Activated CD4-positive, alpha-beta T cell treated with anti-CD3 and anti-CD28 coated beads, Interleukin-2, amount 50 U/mL, for 24 hours (primary cell): ENCODE data around the gene KRAS.
A peak's percentile ranks its signal among the peaks of the same experiment; 100 is the strongest.
"Not testable (repeated sequence)": the region's sequence is repeated elsewhere in the genome, so short reads cannot be mapped to it uniquely, and the experiment has no call there.

Source experiments
- DNase-seq, 2 donors: peaks; one replicate each; pipeline ENCODE4 v3.0.0-alpha.2; 2020; ENCODE audit warnings: low read depth in 1 of 2, low spot score in 1 of 2

The KRAS gene

GRCh38 chr12:25250744-25251730 is at the start of gene KRAS:
Gene KRAS, minus strand, starts transcription at chr12:25250929.
- peak; percentile 67 to 82 for DNase-seq

- DNase-seq: no peak
These were observed 45.7 kb upstream of the KRAS start for GRCh38 chr12:25296381-25296780.

GRCh38 chr12:25295361-25295760 is 44.6 kb upstream of the KRAS start:
- DNase-seq: no peak

GRCh38 chr12:25293653-25294052 is 42.9 kb upstream of the KRAS start:
- DNase-seq: no peak

GRCh38 chr12:25292810-25293221 is 42.1 kb upstream of the KRAS start:
- not testable (repeated sequence) for DNase-seq

- no peak for DNase-seq
These were observed 36.9 kb upstream of the KRAS start for GRCh38 chr12:25287610-25288009.

- DNase-seq: no peak
These were observed 36.1 kb upstream of the KRAS start for GRCh38 chr12:25286837-25287236.

GRCh38 chr12:25284024-25284423 is 33.3 kb upstream of the KRAS start:
- no peak for DNase-seq

GRCh38 chr12:25283006-25283405 is 32.3 kb upstream of the KRAS start:
- DNase-seq: no peak

GRCh38 chr12:25280082-25280481 is 29.4 kb upstream of the KRAS start:
- no peak for DNase-seq

GRCh38 chr12:25278269-25278668 is 27.5 kb upstream of the KRAS start:
- DNase-seq: no peak

GRCh38 chr12:25276199-25276937 is 25.6 kb upstream of the KRAS start:
- peak; percentile 29 to 71 for DNase-seq

GRCh38 chr12:25271486-25272098 is 20.9 kb upstream of the KRAS start:
- no peak for DNase-seq

GRCh38 chr12:25269701-25270100 is 19.0 kb upstream of the KRAS start:
- DNase-seq: no peak

GRCh38 chr12:25266497-25266896 is 15.8 kb upstream of the KRAS start:
- no peak for DNase-seq

GRCh38 chr12:25264862-25265261 is 14.1 kb upstream of the KRAS start:
- DNase-seq: no peak

- no peak for DNase-seq
These were observed 13.4 kb upstream of the KRAS start for GRCh38 chr12:25264114-25264513.

GRCh38 chr12:25263594-25263993 is 12.9 kb upstream of the KRAS start:
- DNase-seq: no peak

GRCh38 chr12:25262389-25263074 is 11.8 kb upstream of the KRAS start:
- DNase-seq: no peak

- DNase-seq: no peak
These were observed 7.0 kb upstream of the KRAS start for GRCh38 chr12:25257590-25258324.
